Smooth muscle cell of the umbilical artery (primary cell): ENCODE results near the gene HCN3. TPM values are rescaled to one million over a fixed set of nuclear protein-coding genes. Genes with fewer than 3 reads are reported as not detected.

Experiments used
- total RNA-seq: library from RNA; depleted of rRNA; stranded (reverse); fragments of >200 nt; gene quantifications from 2 replicates; pipeline ENCODE4 v1.2.3, GENCODE V29; 2014

The HCN3 gene
- 0.69 and 1.2 TPM in 2 replicates for total RNA-seq

DNA sequence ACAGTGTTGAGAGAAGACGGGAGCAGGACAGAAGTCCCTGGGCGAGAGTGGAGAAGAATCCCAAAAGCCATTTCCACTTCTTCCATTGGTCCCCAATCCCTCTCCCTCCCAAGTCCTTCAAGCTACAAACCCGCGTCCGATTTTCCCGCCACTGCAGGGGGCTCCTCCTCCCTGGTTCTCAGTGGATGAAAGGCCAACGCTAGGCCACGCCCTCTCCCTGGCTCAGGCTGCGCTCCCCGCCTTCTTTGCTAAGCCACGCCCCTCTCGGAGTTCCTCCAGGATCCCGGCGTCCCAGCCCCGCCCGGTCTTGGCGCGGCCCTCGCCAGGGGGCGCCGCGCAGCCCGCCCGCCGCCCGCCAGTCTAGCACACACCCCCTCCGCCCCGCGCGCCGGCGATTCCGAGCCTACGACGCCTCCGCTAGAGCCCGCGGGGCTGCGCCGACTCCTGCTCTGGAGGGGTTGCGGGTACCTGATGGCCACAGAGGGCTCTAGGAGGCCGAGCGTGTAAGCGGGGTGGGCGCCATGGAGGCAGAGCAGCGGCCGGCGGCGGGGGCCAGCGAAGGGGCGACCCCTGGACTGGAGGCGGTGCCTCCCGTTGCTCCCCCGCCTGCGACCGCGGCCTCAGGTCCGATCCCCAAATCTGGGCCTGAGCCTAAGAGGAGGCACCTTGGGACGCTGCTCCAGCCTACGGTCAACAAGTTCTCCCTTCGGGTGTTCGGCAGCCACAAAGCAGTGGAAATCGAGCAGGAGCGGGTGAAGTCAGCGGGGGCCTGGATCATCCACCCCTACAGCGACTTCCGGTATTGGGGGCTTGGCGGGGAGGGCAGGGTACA, at the start of gene HCN3:
HCN3 (plus strand) TSS at position 394 of the 832 bp plus-strand sequence; CDS start at position 522, 128 bp downstream.

DNA sequence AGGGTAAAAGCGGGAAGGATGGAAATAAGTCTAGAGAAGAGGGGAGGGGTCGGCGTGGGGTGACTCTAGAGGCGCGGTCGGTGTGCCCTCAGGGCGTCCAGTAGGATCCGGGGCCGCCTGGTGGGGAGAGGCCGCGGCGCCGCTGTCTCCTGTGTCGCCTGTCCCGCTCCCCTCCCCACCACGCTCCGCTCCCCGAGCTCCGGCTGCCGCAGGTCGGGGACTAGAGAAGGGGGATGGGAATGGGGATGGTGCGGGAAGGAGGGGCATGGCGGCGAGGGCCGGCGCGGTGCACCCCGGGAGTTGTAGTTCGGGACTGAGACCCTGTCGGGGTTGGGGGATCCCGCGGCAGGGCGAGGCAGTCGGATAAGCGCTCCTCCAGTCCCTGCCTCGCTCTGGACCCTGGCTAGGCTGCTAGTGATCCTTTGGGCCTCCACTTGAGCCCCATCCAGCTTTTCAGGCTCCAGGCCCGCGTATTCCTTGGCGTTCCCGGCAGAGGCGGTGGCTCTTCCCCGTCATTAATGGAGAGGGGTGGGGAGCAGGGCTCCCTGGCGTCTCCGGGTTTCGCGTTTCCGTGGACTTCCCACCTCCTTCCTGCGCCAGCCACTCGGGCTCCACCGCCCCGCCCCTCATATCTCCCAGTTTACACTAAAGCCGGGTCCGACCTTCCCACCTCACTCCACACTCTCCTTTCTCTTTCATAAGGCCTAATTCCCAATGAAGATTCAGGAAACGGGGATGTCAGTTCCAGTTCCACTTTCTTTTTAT, 21.8 kb upstream of the HCN3 start, which contains the start of gene ENTREP3:
ENTREP3 (minus strand) TSS at position 241 of the 765 bp plus-strand sequence. CDS start 606 bp downstream, outside the sequence.

DNA sequence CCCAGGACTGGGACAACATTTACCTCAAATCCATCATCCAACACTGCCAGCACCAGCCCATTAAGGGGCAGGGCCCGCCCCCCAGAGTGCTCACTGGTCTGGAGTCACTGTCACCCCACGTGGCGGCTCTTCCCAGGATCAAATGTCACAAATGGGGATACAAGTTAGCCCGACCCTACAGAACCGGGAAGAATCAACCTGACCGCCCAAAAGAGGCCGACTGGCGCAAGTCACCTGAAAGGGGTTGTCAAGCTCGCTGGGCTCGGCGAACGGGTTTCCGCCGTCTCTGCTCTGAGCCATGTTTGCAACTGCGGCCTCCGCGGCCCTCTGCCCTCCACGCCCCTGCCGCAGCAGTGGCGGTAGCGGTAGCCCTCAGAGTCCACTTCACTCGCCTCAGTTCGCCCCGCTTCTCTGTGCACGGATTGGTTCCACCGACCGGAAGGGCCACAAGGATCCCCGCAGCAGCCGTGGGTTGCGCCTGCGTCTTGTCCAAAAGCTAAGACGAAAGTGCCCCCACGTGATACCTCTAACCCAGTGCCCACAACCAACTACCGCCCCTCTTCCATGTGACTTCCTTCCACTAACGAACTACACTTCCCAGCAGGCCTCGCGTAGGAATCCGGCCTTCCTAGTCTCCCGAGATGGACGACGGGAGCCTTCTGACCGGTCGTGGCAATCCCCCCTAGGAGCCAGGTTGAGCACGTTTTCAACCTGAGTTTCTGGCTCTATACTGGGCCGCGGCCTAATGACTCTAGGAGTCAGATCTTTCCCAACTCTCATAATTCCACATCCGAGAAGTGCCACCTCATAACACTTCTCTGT, 15.2 kb upstream of the HCN3 start, which contains the start of gene SCAMP3:
SCAMP3 (minus strand) TSS at position 509 of the 822 bp plus-strand sequence; CDS start at position 300, 209 bp downstream.

DNA sequence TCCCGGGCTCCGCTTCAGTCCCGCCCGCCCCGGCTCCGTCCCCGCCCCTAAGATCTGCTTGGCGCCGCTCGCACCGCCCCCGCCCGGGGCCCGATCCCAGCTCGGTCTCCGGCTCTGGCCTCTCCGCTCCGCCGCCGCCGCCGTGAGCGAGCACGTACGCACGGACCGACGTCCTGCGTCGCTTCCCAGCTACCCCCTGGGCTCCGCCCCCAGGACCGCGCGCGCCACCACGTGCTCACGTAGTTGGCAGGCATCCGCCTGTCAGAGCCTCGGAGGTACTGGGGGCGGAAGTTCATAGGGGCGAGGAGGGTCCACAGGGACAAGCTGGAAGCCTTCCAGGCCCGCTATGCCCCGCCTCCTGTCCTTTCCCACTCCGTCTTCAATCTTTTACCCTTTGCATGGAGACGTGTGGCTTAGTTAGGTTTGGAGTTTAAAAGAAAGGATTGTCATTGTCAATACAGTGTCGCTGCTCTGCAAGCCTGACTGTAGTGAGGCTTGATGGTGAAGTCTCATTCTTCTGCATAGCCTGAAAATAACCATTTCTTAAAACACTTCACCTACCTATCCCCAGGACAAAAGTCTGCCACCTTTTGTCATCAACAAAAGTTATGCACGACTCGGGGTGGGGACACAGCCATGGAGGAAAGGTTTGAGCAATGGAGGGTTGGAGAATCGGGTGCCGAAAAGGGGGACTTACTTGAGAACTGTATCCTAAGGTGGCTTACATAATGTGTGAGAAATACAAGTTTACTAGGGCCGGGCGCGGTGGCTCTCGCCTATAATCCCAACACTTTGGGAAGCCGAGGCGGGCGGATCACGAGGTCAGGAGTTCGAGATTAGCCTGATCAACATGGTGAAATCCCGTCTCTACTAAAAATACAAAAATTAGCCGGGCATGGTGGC, 3.7 kb upstream of the HCN3 start, which contains the start of gene CLK2:
CLK2 (minus strand) TSS at position 162 of the 903 bp plus-strand sequence. CDS start 2,527 bp downstream, outside the sequence.

DNA sequence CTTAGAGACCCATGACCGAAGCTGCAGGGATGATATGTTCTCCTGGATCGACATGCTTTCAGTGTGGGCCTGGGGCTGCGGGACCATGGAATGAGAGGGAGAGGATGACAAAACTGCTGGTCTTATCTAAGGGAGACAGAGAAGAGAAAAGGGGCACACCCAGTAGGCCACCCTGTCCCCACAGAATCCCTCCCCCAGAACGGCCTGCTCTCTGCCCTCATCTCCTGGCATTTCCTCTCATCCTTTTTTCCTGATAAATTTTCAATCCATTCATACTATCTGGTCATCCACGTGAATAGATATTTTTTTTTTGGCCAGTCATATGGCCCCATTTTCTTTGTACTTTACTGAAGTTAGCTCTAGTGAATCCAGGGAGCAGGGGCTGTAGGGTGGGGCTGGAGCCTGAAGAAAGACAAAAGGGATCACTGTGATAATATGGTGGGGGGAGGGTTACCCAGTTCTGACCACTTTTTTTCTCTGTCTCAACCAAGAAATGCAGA, 24.1 kb downstream of the HCN3 start, which contains the start of gene PKLR:
PKLR (minus strand) TSS at position 97 of the 500 bp plus-strand sequence; CDS start at position 54, 43 bp downstream.

DNA sequence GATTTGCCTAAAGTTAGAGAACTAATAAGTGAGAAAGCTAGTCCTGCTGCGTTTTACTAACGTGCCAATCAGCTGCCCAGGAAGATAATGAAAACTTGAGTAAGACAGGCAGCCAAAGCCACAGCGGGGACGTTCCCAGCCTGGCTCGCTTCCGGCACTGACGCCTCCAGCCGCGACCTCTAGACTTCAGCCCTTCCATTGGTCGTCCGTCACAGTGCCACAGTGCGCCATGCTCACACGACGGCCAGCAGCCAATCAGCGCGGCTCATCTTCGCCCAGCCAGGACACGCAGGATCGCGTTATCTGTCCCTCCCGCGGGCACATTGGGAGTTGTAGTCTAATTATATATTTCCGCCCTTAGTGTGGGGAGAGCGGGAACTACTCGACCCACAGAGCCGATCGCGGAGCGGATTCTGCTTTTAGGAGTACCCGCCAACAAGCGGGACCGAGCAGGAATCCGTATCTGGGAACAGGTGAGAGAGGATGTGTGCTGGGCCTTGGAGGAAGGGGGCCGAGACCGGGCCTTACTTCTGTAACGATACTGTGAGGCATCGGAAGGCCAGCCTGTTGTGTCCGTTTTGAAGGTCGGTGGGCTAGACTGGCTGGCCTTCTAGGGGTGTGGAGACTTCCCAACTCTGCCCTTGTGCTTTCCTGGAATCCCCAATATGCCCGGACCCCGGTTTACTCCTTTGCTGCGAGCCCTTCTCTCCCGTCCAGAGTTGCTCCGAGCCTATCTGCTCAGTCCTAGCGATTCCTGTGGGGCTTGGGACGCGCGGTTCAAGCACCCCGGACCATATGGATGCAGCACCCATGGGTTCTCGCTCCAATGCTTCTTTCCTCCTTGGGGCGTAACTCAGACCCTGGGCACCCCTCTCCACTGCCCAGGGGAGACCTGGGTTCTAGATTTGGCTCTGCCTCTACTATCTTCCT, 31.5 kb downstream of the HCN3 start, which contains the start of gene FDPS:
FDPS (plus strand) TSS at position 374 of the 930 bp plus-strand sequence. CDS start 924 bp downstream, outside the sequence.

DNA sequence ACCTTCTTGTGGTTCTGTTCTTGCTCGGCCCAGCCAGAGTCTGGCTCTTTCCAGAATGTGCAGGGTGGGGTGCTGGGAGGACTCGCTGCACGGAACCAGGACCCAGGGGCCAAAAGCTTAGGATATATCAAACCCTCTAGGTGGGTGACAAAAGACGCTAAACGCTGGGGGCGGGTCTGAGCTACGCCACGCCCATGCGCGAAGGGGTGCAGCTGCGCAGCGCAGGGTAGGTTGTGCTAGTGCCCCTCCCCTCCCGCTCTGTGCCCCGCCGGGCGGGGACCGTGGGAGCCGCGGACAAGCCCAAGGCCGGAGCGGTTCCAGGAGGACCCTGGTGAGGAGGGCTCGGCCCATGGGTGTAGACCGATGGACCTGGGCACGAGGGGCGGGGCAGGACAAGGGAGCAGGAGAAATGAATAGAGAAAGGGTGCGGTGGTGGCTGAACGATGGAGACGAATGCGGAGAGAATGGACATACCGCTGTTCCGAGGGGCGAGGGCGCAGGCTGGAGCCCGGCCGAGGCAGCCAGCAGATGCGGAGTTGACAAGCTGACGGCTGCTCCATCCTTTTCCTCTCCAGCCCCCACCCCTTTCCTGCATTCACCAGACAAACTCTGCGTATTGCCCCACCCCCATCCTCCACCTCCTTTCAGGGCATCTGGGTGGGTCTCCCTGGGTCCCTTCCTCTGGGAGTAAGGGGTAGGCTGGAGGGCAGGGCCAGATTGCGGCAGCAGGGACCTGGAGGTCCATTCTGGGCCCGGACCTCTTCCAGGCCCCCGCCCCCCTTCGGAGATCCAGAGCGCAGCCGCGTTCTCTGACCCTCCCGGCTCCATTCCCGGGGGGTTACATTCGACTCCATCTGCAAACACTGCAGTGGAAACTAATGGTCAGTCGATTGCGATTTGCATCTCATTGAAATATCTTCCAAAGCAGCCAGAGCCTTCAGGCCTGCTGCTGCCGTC, 43.7 kb downstream of the HCN3 start, which contains the start of gene RUSC1:
RUSC1 (plus strand) TSS at position 234 of the 957 bp plus-strand sequence. CDS start 880 bp downstream, outside the sequence.

Other genes with a start within 250 kb of the HCN3 start
- gene DCST2, start 243.7 kb upstream of the HCN3 start, total RNA-seq, result not detected in 2 replicates
- not detected in 2 replicates for gene DCST1, start 243.6 kb upstream of the HCN3 start, total RNA-seq
- gene ADAM15, start 226.1 kb upstream of the HCN3 start, total RNA-seq, result 61.5 and 108 TPM in 2 replicates
- 4.8 and 5.9 TPM in 2 replicates for gene EFNA4, start 213.7 kb upstream of the HCN3 start, total RNA-seq
- 1.8 and 2.7 TPM in 2 replicates for gene EFNA3, start 198.6 kb upstream of the HCN3 start, total RNA-seq
- 0.37 TPM in 1 of 2 replicates, not detected in the other for gene EFNA1, start 149.6 kb upstream of the HCN3 start, total RNA-seq
- gene SLC50A1, start 141.6 kb upstream of the HCN3 start, total RNA-seq, result 18.9 and 30.6 TPM in 2 replicates
- gene DPM3, start 136.9 kb upstream of the HCN3 start, total RNA-seq, result 11.4 and 61.5 TPM in 2 replicates
- 68.0 and 136 TPM in 2 replicates for gene KRTCAP2, start 104.2 kb upstream of the HCN3 start, total RNA-seq
- gene TRIM46, start 103.6 kb upstream of the HCN3 start, total RNA-seq, result 5.6 and 10.7 TPM in 2 replicates
- gene THBS3, start 69.6 kb upstream of the HCN3 start, total RNA-seq, result 23.8 and 35.9 TPM in 2 replicates
- gene MTX1, start 68.8 kb upstream of the HCN3 start, total RNA-seq, result 38.0 and 43.1 TPM in 2 replicates
- gene ENTREP3, start 22.0 kb upstream of the HCN3 start, total RNA-seq, result 10.7 and 16.5 TPM in 2 replicates
- gene SCAMP3, start 15.1 kb upstream of the HCN3 start, total RNA-seq, result 33.3 and 43.0 TPM in 2 replicates
- gene CLK2, start 4.0 kb upstream of the HCN3 start, total RNA-seq, result 23.8 and 32.3 TPM in 2 replicates
- gene PKLR, start 24.0 kb downstream of the HCN3 start, total RNA-seq, result not detected in 2 replicates
- gene FDPS, start 31.4 kb downstream of the HCN3 start, total RNA-seq, result 195 and 251 TPM in 2 replicates
- gene RUSC1, start 43.4 kb downstream of the HCN3 start, total RNA-seq, result 10.4 and 19.1 TPM in 2 replicates